Omental fat pad (tissue), 4 donors: ENCODE data around the gene EMILIN3. TPM values are rescaled to one million over a fixed set of nuclear protein-coding genes. Genes with fewer than 3 reads are reported as not detected.

Experiments
- ATAC-seq: fragments of 150-250 bp; one replicate; pipeline ENCODE4 v1.9.1; 2016; ENCODE audit warnings: mild to moderate bottlenecking, moderate library complexity; ENCODE audit not compliant: low FRiP score
- DNase-seq: peaks from one replicate; pipeline ENCODE4 v3.0.0-alpha.2; 2019; ENCODE audit warnings: low spot score
- total RNA-seq, 4 donors: library from RNA; depleted of rRNA; stranded (reverse); fragments of >200 nt; gene quantifications; one replicate each; pipeline ENCODE4 v1.1.0, GENCODE V29; 2016
- TF ChIP-seq, protein P1 (sequence below), 3 donors: fragments of 450-650 bp; IDR thresholded peaks; one replicate each; pipeline ENCODE4 v1.5.1; 2016 to 2017; ENCODE audit warnings: antibody characterized with exemption in 3 of 3, mild to moderate bottlenecking in 3 of 3, moderate library complexity in 2 of 3

Gene EMILIN3
- total RNA-seq, 4 donors from 2014 or later, result 0.12 to 0.37 (median 0.13) TPM; not detected in 1

DNA sequence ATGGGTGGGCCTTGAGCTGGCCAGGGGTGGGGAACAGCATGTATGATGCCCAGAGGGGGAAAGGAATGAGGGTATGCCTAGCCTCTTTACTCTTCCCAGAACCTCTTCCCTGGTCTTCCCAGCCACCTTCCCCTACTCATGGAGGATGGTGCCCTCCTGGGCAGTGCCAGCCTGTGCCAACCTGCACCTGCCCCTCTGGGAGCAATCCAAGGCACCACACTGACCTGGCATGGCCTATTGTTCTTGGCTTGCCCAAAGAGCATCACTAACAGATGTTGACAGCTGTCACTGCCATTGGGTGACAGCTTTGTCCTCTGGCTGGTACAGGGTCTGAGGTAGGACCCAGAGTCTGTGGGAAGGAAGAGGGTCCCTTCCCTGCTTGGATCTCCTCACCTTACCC, 13.1 kb downstream of the EMILIN3 start:
- no peak for ATAC-seq
- DNase-seq, result no peak
- TF ChIP-seq, protein P1, sequence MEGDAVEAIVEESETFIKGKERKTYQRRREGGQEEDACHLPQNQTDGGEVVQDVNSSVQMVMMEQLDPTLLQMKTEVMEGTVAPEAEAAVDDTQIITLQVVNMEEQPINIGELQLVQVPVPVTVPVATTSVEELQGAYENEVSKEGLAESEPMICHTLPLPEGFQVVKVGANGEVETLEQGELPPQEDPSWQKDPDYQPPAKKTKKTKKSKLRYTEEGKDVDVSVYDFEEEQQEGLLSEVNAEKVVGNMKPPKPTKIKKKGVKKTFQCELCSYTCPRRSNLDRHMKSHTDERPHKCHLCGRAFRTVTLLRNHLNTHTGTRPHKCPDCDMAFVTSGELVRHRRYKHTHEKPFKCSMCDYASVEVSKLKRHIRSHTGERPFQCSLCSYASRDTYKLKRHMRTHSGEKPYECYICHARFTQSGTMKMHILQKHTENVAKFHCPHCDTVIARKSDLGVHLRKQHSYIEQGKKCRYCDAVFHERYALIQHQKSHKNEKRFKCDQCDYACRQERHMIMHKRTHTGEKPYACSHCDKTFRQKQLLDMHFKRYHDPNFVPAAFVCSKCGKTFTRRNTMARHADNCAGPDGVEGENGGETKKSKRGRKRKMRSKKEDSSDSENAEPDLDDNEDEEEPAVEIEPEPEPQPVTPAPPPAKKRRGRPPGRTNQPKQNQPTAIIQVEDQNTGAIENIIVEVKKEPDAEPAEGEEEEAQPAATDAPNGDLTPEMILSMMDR (IDR thresholded peaks at IDR 0.05), result no peak

DNA sequence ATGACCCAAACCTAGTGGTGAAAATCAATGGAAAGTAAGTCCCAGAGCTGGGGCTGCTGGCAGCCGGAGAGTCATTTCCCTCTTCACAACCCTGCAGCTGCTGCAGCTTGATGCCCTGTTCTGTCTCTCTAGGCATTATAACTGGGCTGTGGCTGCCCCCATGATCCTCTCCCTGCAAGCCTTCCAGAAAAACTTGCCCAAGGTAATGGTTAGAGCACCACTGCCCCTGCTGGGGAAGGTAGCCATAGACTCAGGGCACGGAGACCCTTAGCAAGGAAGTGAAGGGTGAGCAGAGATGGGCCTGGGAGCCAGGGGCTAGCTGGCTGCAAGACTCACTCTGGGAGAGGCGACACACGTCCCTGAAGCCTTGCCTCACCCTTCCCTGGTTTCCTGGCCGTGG, 14.0 kb downstream of the EMILIN3 start:
- ATAC-seq (no peak), DNase-seq (no peak)
- TF ChIP-seq, protein P1 (IDR thresholded peaks at IDR 0.05), result no peak

DNA sequence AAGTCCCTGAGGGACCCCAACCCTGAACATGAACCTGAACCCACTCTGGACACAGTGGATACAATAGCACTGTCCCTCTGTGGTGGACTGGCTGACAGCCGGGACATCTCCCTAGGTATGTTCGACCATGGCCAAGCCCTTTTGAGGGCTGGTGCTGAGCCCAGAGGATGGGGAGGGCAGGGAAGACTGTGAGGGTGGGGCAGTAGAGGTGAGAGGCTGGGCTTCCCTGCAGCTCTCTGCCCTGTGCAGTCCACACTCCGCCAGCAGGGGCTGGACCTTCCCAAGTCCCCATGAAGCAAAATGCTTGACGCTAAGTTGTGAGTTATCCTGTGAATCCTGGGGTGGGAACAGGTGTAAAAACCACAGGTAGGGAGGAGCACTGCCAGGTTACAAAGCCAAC, 14.5 kb downstream of the EMILIN3 start:
- ATAC-seq (no peak), DNase-seq (no peak)
- TF ChIP-seq, protein P1 (IDR thresholded peaks at IDR 0.05), result no peak

GRCh38 chr20:41350408-41350962, 16.1 kb downstream of the EMILIN3 start:
- DNase-seq (no peak), ATAC-seq (no peak)
- TF ChIP-seq, protein P1 (IDR thresholded peaks at IDR 0.05), result no peak

DNA sequence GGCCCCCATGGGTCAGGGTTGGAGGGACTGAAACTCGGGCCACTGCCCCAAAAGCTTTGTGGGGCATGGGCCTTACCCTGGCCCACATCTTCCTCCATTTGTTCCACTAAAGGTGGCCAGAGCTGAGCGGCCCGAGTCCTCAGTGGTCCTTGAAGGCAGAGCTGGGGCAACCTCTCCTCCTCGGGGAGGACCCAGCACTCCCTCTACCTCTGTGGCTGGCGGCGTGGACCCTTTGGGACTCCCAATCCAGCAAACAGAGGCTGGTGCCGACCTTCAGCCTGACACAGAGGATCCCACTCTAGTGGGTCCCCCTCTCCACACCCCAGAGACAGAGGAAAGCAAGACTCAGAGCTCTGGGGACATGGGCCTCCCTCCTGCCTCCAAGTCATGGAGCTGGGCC, 16.7 kb downstream of the EMILIN3 start:
- DNase-seq (no peak), ATAC-seq (no peak)
- TF ChIP-seq, protein P1 (IDR thresholded peaks at IDR 0.05), result no peak

GRCh38 chr20:41349266-41349665, 17.4 kb downstream of the EMILIN3 start:
- ATAC-seq (no peak), DNase-seq (no peak)
- TF ChIP-seq, protein P1 (IDR thresholded peaks at IDR 0.05), result no peak

GRCh38 chr20:41348430-41349172, 18.0 kb downstream of the EMILIN3 start:
- TF ChIP-seq, protein P1 (IDR thresholded peaks at IDR 0.05), result no peak
- ATAC-seq (no peak), DNase-seq (no peak)
